ENCODE data around the gene KLHL8.
"Not testable (repeated sequence)": the region's sequence is repeated elsewhere in the genome, so short reads cannot be mapped to it uniquely, and the experiment has no call there.

The KLHL8 gene

GRCh38 chr4:87227751-87228151 lies 7.3 kb upstream of the KLHL8 start:
- no peak for DNase-seq

DNA sequence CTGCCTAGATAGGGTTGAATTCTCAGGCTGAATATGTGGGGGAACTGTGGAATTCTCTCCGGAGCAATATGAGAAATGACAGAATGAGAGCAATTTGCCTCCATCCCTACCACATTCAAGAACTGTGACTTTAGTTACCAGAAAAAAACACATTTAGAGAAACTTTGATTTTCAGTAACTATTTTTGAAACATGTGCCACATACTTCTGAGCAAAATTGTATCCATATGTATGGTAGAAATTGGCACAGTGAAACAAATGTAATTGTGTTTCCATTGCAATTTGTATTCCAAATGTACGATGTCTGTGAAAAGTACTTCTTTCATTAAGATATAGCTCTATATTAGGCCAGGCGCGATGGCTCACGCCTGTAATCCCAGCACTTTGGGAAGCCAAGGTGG lies 5.5 kb upstream of the KLHL8 start:
- DNase-seq: no peak

- no peak for DNase-seq
These were observed 3.9 kb upstream of the KLHL8 start for GRCh38 chr4:87224141-87224923.

DNA sequence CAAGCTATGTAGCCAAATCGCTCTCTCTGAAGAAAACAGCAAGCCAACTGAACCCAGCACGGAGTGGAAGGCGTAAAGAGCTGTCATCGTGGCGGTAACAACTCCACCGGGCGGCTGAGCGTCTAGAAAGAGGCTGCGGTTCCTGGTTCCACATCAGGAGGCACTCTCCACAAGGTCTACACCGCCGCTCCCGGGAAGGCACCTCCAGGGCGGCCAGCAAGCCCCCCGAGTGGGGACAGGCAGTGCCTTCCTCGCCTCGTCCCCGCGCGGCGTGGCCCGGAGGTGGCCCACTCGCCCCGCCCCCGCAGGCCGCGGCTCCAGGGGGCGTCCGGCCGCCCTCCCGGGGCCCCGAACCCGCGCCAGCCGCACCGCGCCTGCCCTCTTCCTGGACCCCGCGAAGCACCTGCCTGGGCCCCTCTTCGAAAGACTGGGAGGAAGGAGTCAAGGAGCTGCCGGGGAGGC lies 755 bp downstream of the KLHL8 start:
- no peak for DNase-seq

- DNase-seq: not testable (repeated sequence)
These were observed 3.1 kb downstream of the KLHL8 start for GRCh38 chr4:87217235-87217763.

GRCh38 chr4:87216469-87216868 lies 3.9 kb downstream of the KLHL8 start:
- DNase-seq: no peak

DNA sequence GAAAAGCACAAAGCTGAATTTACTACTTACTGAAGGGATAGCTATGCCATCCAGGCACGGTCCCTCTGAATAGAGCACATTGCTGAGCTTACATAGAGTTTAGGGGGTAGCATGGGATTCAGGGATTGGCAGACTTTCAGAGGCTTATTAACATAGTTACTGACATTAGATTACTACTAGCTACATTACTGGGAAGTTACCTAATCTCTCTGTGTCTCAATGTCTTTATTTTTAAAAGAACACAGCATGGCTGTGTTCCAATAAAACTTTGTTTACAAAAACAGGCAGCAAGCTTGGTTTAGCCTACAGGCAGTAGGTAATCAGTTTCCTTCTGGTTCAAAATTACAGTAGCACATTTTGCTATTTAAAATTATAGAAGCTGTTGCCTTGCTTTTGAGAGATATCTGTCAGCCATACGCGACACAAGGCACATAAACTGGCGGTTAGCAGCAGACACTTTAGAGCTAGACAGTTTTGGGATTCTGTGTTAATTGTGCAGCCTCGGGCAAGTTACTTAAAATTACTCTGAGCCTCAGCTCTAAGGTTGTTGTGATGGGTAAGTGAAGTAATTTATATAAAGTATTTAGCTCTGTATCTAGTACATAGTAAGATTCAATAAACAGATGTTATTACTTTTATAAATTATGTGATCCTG lies 6.9 kb downstream of the KLHL8 start:
- DNase-seq: no peak

GRCh38 chr4:87211249-87211952 lies 9.0 kb downstream of the KLHL8 start:
- DNase-seq: no peak

DNA sequence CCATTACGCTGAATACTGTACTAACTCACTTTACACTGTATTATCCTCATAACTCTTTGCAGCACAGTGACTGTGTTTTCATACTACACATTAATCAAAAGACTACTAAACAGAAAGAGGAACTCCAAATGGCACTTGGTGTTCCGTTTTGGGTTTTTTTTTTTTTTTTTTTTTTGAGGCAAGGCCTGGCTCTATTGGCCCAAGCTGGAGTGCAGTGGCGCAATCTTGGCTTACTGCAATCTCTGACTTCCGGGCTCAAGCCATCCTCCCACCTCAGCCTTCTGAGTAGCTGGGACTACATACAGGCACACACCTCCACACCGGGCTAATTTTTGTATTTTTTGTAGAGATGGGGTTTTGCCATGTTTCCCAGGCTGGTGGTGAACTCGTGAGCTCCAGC lies 10.7 kb downstream of the KLHL8 start:
- no peak for DNase-seq

GRCh38 chr4:87209182-87209581 lies 11.2 kb downstream of the KLHL8 start:
- no peak for DNase-seq

GRCh38 chr4:87204559-87204958 lies 15.9 kb downstream of the KLHL8 start:
- DNase-seq: no peak

DNA sequence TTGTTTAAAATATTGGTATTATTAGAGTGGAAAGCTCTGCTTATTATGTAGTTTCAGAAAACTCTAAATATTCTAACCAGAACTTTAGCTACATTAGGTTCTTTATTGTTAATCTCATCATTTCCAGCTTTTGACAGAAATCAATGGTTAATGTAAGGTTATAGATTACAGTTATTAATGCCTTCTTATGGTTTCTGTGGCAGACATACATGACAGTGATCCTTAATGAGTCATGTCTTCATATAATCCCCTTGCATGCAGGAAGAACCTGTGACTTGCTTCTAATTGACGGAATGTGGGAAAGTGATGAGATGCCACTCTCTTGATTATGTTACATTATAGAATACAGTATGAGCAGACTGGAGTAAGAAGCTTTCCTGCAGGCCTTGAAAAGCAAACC lies 23.5 kb downstream of the KLHL8 start:
- DNase-seq: no peak

DNA sequence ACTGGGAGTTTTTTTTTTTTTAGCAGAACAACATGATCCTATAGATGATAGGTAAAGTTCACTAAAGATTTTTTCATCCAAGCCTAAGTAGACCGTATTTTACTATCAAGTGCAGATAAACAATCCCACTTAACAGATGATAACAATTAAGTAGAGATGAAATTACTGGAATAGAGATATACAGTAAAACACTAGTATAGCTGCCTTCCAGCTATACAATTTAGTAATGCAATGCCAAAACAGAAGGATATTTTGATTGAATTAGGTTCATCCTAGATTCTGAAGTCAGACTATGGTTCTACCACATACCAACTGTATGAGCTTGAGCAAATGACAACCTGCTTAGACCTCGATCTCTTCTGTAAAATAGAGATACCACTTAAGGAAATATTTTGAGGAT lies 24.3 kb downstream of the KLHL8 start:
- no peak for DNase-seq

GRCh38 chr4:87193958-87194675 lies 26.3 kb downstream of the KLHL8 start:
- no peak for DNase-seq

DNA sequence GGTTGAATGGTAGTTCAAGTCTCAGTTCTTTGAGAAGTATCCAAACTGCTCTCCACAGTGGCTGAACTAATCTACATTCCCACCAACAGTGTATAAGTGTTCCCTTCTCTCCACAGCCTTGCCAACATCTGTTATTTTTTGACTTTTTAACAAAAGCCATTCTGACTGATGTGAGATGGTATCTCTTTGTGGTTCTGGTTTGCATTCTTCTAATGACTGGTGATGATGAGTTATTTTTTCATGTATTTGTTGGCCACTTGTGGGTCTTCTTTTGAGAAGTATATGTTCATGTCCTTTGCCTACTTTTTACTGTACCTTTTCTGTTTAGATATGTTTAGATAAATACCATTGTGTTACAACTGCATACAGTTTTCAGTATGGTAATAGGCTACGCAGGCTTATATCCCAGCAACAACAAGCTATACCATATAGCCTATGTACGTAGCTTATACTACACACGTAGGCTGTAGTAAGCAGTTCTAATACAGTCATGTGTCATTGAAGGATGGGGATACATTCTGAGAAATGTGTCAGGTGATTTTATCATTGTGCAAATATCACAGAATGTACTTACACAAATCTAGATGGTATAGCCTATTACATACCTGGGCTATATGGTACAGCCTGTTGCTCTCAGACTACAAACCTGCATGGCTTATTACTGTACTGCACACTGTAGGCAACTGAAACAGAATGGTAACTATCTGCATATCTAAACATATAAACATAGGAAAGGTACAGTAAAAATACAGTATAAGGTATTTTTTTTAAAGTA lies 28.1 kb downstream of the KLHL8 start:
- no peak for DNase-seq

GRCh38 chr4:87188932-87189331 lies 31.5 kb downstream of the KLHL8 start:
- no peak for DNase-seq

DNA sequence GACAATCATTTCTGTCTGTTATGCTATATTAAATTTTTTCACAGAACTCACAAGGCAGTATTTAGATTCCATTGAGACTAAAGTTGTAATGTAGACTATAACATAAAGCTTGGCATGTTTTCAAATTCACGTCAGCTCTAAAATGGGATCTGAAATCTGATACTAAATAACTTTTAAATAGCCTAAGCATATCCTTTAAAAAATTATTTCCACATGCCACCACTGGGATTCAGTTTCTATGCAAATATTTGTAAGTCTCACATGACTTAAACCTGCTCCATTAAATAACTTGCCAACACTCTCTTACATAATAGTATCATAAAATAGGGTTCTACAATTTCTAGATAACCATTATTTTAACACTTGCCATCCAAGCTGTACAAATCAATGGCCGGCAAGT lies 32.4 kb downstream of the KLHL8 start:
- DNase-seq: no peak

GRCh38 chr4:87185146-87185870 lies 35.1 kb downstream of the KLHL8 start:
- DNase-seq: no peak

DNA sequence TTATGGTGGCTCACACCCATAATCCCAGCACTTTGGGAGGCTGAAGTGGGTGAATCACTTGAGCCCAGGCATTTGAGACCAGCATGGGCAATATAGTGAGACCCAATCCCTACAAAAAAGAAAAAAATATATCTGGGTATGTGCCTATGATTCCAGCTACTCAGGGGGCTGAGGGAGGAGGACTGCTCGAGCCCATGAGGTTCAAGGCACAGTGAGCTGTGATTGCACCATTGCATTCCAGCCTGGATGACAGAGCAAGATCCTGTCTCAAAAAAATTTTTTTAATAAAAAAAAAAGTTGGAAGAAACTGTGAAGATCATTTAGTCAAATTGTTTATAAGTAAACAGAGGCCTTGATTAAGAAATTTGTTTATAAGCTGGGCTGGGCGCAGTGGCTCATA lies 39.7 kb downstream of the KLHL8 start:
- no peak for DNase-seq

DNA sequence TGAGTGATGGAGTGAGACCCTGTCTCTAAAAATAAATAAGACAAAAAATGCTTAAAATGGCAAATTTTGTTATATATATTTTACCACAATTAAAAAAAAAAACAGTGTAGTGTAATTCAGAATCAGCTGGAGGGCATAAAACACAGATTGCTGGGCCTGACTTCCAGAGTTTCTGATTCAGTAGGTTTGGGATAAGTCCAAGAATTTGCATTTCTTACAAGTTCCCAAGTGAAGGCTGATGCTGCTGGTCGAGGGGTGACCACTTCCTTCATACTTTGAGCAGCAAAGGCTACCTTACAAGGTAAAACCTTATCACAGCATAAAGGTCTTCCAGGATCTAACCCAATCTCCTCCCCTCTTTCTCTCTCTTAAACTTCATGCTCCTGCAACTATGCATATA lies 40.7 kb downstream of the KLHL8 start:
- no peak for DNase-seq

DNA sequence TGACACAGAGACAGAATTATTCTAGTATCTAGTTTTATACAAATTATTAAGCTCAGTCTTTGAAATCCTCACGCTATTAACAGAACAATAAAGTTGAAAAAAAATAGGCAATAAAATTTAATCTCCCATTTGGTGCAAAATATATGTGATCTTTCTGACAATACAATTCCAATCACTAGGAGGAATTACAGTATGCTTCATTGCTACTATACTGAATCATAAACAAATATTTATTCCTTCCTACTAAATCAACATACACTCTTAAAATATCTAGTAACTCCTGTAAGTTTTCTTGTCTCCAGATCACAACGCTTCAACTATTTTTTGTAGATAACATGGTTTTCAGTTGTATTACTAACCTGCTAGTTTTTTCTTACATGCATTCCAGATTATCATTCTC lies 45.7 kb downstream of the KLHL8 start:
- no peak for DNase-seq

- no peak for DNase-seq
These were observed 48.5 kb downstream of the KLHL8 start for GRCh38 chr4:87171944-87172343.

All from NCI-H1930 (cell line).